HCT116 (cell line): ENCODE data around the gene TXLNG. TPM values are rescaled to one million over a fixed set of nuclear protein-coding genes. Genes with fewer than 3 reads are reported as not detected.

ENCODE experiments used
- ATAC-seq: fragments of 200-7000 bp; cut with Tn5 transposase; 2 replicates; pipeline ENCODE4 v1.9.1; 2020; ENCODE audit warnings: mild to moderate bottlenecking, moderate library complexity
- BruUV-seq: library from RNA; stranded (reverse); fragments of 400-500 nt; replicated peaks from 2 replicates; lab custom pipeline; 2021; lab: Mats Ljungman, UMichigan
- CTCF ChIA-PET: fragments of 300-600 bp; sonication (Branson Sonifier 250); formaldehyde crosslinking; loops from one replicate; lab custom pipeline; 2021; ENCODE audit warnings: antibody characterized with exemption; lab: Charles Lee
- POLR2A ChIA-PET: fragments of 300-600, 350-600 bp; sonication (Branson Sonifier 250); formaldehyde crosslinking; loops from one replicate; lab custom pipeline; 2021; ENCODE audit warnings: antibody characterized with exemption; lab: Charles Lee
- RAD21 ChIA-PET, 2 experiments: fragments of 300-600 bp; sonication (Branson Sonifier 250); formaldehyde crosslinking; loops; one replicate each; lab custom pipeline; 2023; ENCODE audit warnings: low total read pairs in 2 of 2; ENCODE audit not compliant: uncharacterized antibody in 2 of 2, unreplicated experiment in 2 of 2, low non-redundant PET in 1 of 2; lab: Charles Lee
- DNase-seq: peaks from one replicate; pipeline ENCODE4 v3.0.0-alpha.2; 2010; ENCODE audit warnings: low read depth, low spot score
- H2AFZ ChIP-seq: fragments of 200-600 bp; shearing (Covaris generic), sonication (generic); 2 replicates; pipeline ENCODE4 v1.6.1; 2017; ENCODE audit warnings: low read depth, mixed run types, mixed read lengths, antibody characterized with exemption, low read length; ENCODE audit not compliant: poor library complexity, severe bottlenecking
- H3K27ac ChIP-seq: 2 replicates; pipeline ENCODE4 v1.5.1; 2012; ENCODE audit warnings: low read depth, low read length
- H3K27me3 ChIP-seq: fragments of 200-600 bp; sonication (generic); 2 replicates; pipeline ENCODE4 v1.6.1; 2016; ENCODE audit warnings: mixed run types, low read length, mixed read lengths; ENCODE audit not compliant: insufficient read depth
- H3K36me3 ChIP-seq, 2 experiments: fragments of 200-500 bp in 1 of 2; fragments of 200-600 bp in 1 of 2; sonication (Bioruptor generic) in 1 of 2; sonication (generic) in 1 of 2; 2 replicates each; pipeline versions ENCODE4 v1.5.1 to v1.6.1; 2014 to 2016; ENCODE audit warnings: low read length in 2 of 2, inconsistent platforms in 1 of 2, mixed read lengths in 1 of 2, mixed run types in 1 of 2; ENCODE audit not compliant: insufficient read depth in 2 of 2, control insufficient read depth in 1 of 2
- H3K4me1 ChIP-seq, 2 experiments: fragments of 200-600 bp in 1 of 2; sonication (generic) in 1 of 2; 2 replicates each; pipeline versions ENCODE4 v1.5.1 to v1.6.1; 2012 to 2017; ENCODE audit warnings: low read length in 2 of 2, inconsistent platforms in 1 of 2, mild to moderate bottlenecking in 1 of 2, mixed read lengths in 1 of 2, mixed run types in 1 of 2, moderate library complexity in 1 of 2; ENCODE audit not compliant: insufficient read depth in 2 of 2, control insufficient read depth in 1 of 2
- H3K4me2 ChIP-seq: fragments of 200-600 bp; sonication (generic); 2 replicates; pipeline ENCODE4 v1.6.1; 2017; ENCODE audit warnings: mixed run types, low read length, mixed read lengths
- H3K4me3 ChIP-seq, 2 experiments: fragments of 200-600 bp in 1 of 2; sonication (generic) in 1 of 2; replicated peaks in 1 of 2; 2 replicates each; pipeline ENCODE4 v1.5.1; 2011 to 2016; ENCODE audit warnings: low read length in 2 of 2, control low read depth in 1 of 2, low read depth in 1 of 2, mild to moderate bottlenecking in 1 of 2, mixed read lengths in 1 of 2, mixed run types in 1 of 2
- H3K79me2 ChIP-seq: fragments of 200-600 bp; sonication (generic); 2 replicates; pipeline ENCODE4 v1.6.1; 2017; ENCODE audit warnings: mild to moderate bottlenecking, mixed run types, low read length, moderate library complexity, mixed read lengths; ENCODE audit not compliant: insufficient read depth
- H3K9ac ChIP-seq: fragments of 200-600 bp; sonication (generic); 2 replicates; pipeline ENCODE4 v1.6.1; 2016; ENCODE audit warnings: low read length, mixed read lengths
- H3K9me2 ChIP-seq: fragments of 200-600 bp; sonication (generic), shearing (Covaris generic); 2 replicates; pipeline ENCODE4 v1.6.1; 2017; ENCODE audit warnings: mixed run types, mild to moderate bottlenecking, moderate library complexity; ENCODE audit not compliant: insufficient read depth
- H3K9me3 ChIP-seq, 2 experiments: fragments of 200-500 bp in 1 of 2; fragments of 200-600 bp in 1 of 2; sonication (Bioruptor generic) in 1 of 2; sonication (generic) in 1 of 2; 2 replicates each; pipeline ENCODE4 v1.6.1; 2014 to 2017; ENCODE audit warnings: low read length in 2 of 2, mixed read lengths in 2 of 2, inconsistent platforms in 1 of 2, low read depth in 1 of 2, mild to moderate bottlenecking in 1 of 2, mixed run types in 1 of 2, moderate library complexity in 1 of 2; ENCODE audit not compliant: control insufficient read depth in 1 of 2, insufficient read depth in 1 of 2
- H4K20me1 ChIP-seq: fragments of 200-600 bp; sonication (generic), shearing (Covaris generic); 2 replicates; pipeline ENCODE4 v1.6.1; 2017; ENCODE audit warnings: mixed run types, mild to moderate bottlenecking, moderate library complexity; ENCODE audit not compliant: insufficient read depth
- CEBPB ChIP-seq: IDR thresholded peaks from 2 replicates; pipeline ENCODE4 v1.6.1; 2012; ENCODE audit warnings: low read depth
- EGR1 ChIP-seq: IDR thresholded peaks from 2 replicates; pipeline ENCODE4 v1.6.1; 2012; ENCODE audit warnings: low read depth
- POLR2A ChIP-seq: IDR thresholded peaks from 2 replicates; pipeline ENCODE4 v1.7.0; 2011; ENCODE audit warnings: borderline replicate concordance; ENCODE audit not compliant: insufficient read depth, insufficient read length; ENCODE audit errors: extremely low read depth
- SP1 ChIP-seq: IDR thresholded peaks from 2 replicates; pipeline ENCODE4 v1.6.1; 2012; ENCODE audit warnings: low read depth
- intact Hi-C: fragments of 100-400 bp; cut with micrococcal nuclease; formaldehyde crosslinking; loops from 2 replicates; pipeline ENCODE4 v1.10.0; 2022
- total RNA-seq: library from RNA; stranded (reverse); gene quantifications from one replicate; pipeline ENCODE4 v1.2.1, GENCODE V29; 2021; ENCODE audit not compliant: unreplicated experiment

Gene TXLNG
- total RNA-seq, 1 experiment from 2014 or later: 22.9 TPM

DNA sequence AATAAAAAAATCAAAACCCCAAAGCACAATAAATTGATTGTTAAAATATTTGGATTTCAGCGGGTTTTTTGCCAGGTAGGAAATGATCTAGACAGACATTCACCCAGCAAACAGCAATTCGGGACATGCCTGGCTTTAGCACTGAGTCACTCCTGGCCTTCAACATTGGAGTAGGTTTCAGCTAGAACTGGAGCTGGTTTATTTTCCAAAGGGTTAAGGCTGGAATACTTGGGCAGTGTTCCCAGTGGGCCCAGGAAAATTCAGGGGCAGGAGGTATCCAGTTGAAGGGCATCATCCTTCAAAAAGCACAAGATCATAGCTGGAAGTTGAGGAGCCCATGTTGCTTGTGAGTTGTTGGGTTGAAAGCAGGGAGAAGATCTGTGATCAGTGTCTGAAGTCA lies 41.0 kb downstream of the TXLNG start:
- RAD21 ChIA-PET: no interaction called here
- peaks cover 3 to 25% of the 10 kb centered on the region in 2 experiments; a peak in 3 of 4 replicates for H3K36me3 ChIP-seq
- no peak overlapping the region for H3K9ac ChIP-seq

DNA sequence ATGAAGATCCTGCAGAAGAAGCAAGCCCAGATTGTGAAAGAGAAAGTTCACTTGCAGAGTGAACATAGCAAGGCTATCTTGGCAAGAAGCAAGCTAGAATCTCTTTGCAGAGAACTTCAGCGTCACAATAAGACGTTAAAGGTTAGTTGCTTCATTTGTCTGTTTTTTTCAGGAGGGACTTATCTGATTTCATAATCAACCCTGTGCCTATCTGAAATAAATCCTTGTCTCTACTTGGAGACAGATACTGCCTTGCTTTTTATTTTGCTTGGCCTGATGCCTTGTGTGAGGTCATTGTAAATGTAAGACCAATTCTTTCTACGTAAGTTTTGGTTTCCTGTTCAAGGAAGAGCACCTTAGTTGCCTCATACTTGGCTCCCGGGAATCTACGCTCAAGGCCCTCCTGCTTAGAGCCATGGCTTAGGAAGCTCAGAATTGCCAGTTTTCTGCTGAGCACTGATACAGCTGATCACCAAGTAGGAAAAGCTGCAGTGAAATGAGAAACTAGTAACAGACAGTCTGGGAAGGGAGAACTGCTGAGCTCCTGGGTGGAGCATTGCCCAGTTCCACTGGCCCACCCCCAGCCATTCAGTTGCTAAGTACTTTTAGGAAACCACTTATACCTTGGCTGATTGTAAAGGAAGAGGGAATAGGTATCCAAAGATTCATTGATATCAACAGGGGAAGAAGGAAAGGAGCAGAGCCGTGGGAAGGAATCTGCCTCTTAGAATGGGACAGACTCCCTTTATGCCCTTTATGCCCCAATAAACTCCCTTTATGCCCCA lies 42.0 kb downstream of the TXLNG start:
- TF ChIP-seq SP1: no peak
- TF ChIP-seq, all 23 proteins: peak for 0
- no TSS peak for BruUV-seq
- H3K79me2 ChIP-seq: peaks cover 20% of the 10 kb centered on the region
- DNase-seq (no peak), ATAC-seq (no peak)
- no peak overlapping the region for H3K4me2 ChIP-seq
- H2AFZ ChIP-seq: no peak overlapping the region
- H3K4me3 ChIP-seq: no peak overlapping the region
- no peak overlapping the region for H3K27ac ChIP-seq
- H3K9ac ChIP-seq: no peak overlapping the region
- no peaks in the 10 kb centered on the region; a peak in 1 of 4 replicates for H3K4me1 ChIP-seq
- peaks cover 3 to 21% of the 10 kb centered on the region in 2 experiments; a peak in 3 of 4 replicates for H3K36me3 ChIP-seq
- ChIA-PET CTCF (interaction anchor here (1.6 kb wide), 1 partner anchor 218 kb away, joined by 5 read pairs; no protein-coding TSS in a partner anchor), RAD21 (no interaction called here), POLR2A (no interaction called here)
- H3K9me2 ChIP-seq: no peaks in the 10 kb centered on the region
- no peaks in the 10 kb centered on the region for H4K20me1 ChIP-seq
- H3K9me3 ChIP-seq: no peaks in the 10 kb centered on the region
- no peaks in the 10 kb centered on the region for H3K27me3 ChIP-seq
- intact Hi-C loops: loop anchor here (10.0 kb wide), 1 partner anchor 256 kb away; no protein-coding TSS in a partner anchor

More for the DNA sequence above, 41.0 kb downstream of the TXLNG start:
- Histone ChIP-seq H3K79me2 (peaks cover 20% of the 10 kb centered on the region), H3K9me3 (no peaks in the 10 kb centered on the region), H3K4me2 (no peak overlapping the region), H3K9me2 (no peaks in the 10 kb centered on the region), H3K4me1 (no peaks in the 10 kb centered on the region; a peak in 1 of 4 replicates), H3K27ac (no peak overlapping the region), H3K27me3 (no peaks in the 10 kb centered on the region), H2AFZ (no peak overlapping the region), H4K20me1 (no peaks in the 10 kb centered on the region), H3K4me3 (no peak overlapping the region)
- DNase-seq: no peak
- CTCF ChIA-PET: no interaction called here
- ATAC-seq: no peak
- POLR2A ChIA-PET: interaction anchor here (0.6 kb wide), 1 partner anchor 15 kb away, joined by 5 read pairs; no protein-coding TSS in a partner anchor
- TF ChIP-seq EGR1 (no peak), POLR2A (no peak), CEBPB (no peak)
- no TSS peak for BruUV-seq
- intact Hi-C loops: loop anchor here (2.0 to 10.0 kb wide), 2 partner anchors 220 to 258 kb away; no protein-coding TSS in a partner anchor
